Prostate gland (tissue), 2 donors: Measurements from ENCODE around the gene DDX23. TPM values are rescaled to one million over a fixed set of nuclear protein-coding genes. Genes with fewer than 3 reads are reported as not detected.
A peak's percentile ranks its signal among the peaks of the same experiment; 100 is the strongest.

Experiments used
- DNase-seq: peaks from one replicate; pipeline ENCODE4 v3.0.0-alpha.2; 2019; ENCODE audit warnings: low spot score
- H3K27ac ChIP-seq, 2 donors: fragments of 200-600 bp; sonication (generic); 2 replicates each; pipeline ENCODE4 v1.5.1; 2017 to 2019
- H3K27me3 ChIP-seq: fragments of 200-600 bp; sonication (generic); replicated peaks from 2 replicates; pipeline ENCODE4 v1.5.1; 2019; ENCODE audit not compliant: insufficient read depth
- H3K36me3 ChIP-seq, 2 donors: fragments of 200-600 bp; sonication (generic); 1 replicate in 1 of 2; 2 replicates in 1 of 2; pipeline versions ENCODE4 v1.5.1 to v1.8.1; 2017 to 2019
- H3K4me1 ChIP-seq: fragments of 200-600 bp; sonication (generic); replicated peaks from 2 replicates; pipeline ENCODE4 v1.5.1; 2019
- H3K4me3 ChIP-seq, 2 donors: fragments of 200-600 bp; sonication (generic); 2 replicates each; pipeline ENCODE4 v1.5.1; 2017 to 2019
- H3K9me3 ChIP-seq: fragments of 200-600 bp; sonication (generic); 2 replicates; pipeline ENCODE4 v1.5.1; 2017
- CTCF ChIP-seq, 4 experiments: fragments of 200-600 bp in 2 of 4; fragments of 450-650 bp in 2 of 4; sonication (generic) in 2 of 4; IDR thresholded peaks; 1 replicate in 3 of 4; 2 replicates in 1 of 4; pipeline ENCODE4 v1.5.1; 2016 to 2019; ENCODE audit warnings: antibody characterized with exemption in 4 of 4, mild to moderate bottlenecking in 2 of 4, moderate library complexity in 2 of 4
- POLR2A ChIP-seq: fragments of 450-650 bp; IDR thresholded peaks from one replicate; pipeline ENCODE4 v1.6.1; 2016; ENCODE audit warnings: antibody characterized with exemption, mild to moderate bottlenecking
- POLR2AphosphoS5 ChIP-seq: sonication (generic); formaldehyde crosslinking; IDR thresholded peaks from one replicate; pipeline ENCODE4 v1.6.1; 2017; ENCODE audit warnings: antibody characterized with exemption
- WGBS: methylation state at CpG from one replicate; pipeline ENCODE4 v1.1.5; 2018; 5-methylcytosine and 5-hydroxymethylcytosine counted together
- intact Hi-C: fragments of 100-400 bp; cut with DNase I; formaldehyde crosslinking; loops from one replicate; pipeline ENCODE4 v1.14.2; 2022
- small RNA-seq, 2 donors: library from RNA; depleted of rRNA; stranded (forward); fragments of <200 nt; gene quantifications; one replicate each; pipeline ENCODE3, GENCODE V24; 2016
- total RNA-seq, 2 donors: library from RNA; depleted of rRNA; stranded (reverse); fragments of >200 nt; gene quantifications; one replicate each; pipeline ENCODE4 v1.1.0, GENCODE V29; 2016

DDX23 gene
- total RNA-seq, 2 donors from 2014 or later, result 71.0 to 87.2 TPM

GRCh38 chr12:48781750-48782456, 70.1 kb downstream of the DDX23 start:
- 78% methylated on average over 9 of the region's 9 CpGs for WGBS
- peak overlapping the region in 1 of 2 donors; percentile 17 for H3K27ac ChIP-seq
- TF ChIP-seq CTCF (IDR thresholded peaks at IDR 0.05), result no peak
- TF ChIP-seq POLR2AphosphoS5, result no peak
- TF ChIP-seq POLR2A, result no peak

DNA sequence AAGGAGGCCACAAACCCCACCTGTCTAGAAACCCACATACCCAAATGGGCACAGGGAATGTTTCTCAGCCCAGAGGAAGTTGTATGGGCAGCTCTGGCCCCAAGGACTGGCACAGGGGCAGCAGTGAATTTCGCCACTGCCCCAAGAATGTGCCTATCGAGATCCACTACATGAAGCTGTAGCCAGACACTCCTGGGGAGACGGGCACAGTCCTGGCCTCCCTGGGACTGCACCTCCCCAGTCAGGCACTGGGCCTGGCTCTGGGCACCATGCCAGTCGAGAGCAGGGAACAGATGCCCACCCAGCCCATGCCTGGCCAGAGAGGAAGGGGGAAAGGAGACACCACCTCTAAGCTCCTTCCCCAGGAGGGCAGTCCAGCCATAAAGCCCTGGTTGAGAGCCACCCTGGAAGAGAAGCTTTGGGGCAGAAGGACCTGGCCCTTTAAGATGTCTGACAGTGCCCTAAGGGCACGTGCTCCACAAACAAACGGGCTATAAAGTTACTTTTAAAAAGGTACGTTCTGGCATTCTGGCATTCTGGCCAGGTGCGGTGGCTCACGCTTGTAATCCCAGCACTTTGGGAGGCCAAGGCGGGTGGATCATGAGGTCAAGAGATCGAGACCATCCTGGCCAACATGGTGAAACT, 71.5 kb downstream of the DDX23 start:
- H3K9me3 ChIP-seq, result no peaks in the 10 kb centered on the region
- intact Hi-C loops, result no loop called here
- DNase-seq, result no peak
- H3K4me1 ChIP-seq, result peaks cover 17% of the 10 kb centered on the region
- no peak overlapping the region for H3K4me3 ChIP-seq
- no peaks in the 10 kb centered on the region for H3K36me3 ChIP-seq
- H3K27ac ChIP-seq, result peak overlapping the region; percentile 17 to 28
- H3K27me3 ChIP-seq, result no peaks in the 10 kb centered on the region
- 45% methylated on average over 9 of the region's 11 CpGs for WGBS
- no peak for TF ChIP-seq POLR2A
- no peak for TF ChIP-seq POLR2AphosphoS5
- no peak for TF ChIP-seq CTCF (IDR thresholded peaks at IDR 0.05)

More at GRCh38 chr12:48781750-48782456, 70.1 kb downstream of the DDX23 start:
- no peaks in the 10 kb centered on the region for H3K27me3 ChIP-seq
- H3K36me3 ChIP-seq, result no peaks in the 10 kb centered on the region
- H3K4me3 ChIP-seq, result no peak overlapping the region
- peaks cover 21% of the 10 kb centered on the region for H3K4me1 ChIP-seq
- intact Hi-C loops, result no loop called here
- no peak for DNase-seq
- H3K9me3 ChIP-seq, result no peaks in the 10 kb centered on the region

DNA sequence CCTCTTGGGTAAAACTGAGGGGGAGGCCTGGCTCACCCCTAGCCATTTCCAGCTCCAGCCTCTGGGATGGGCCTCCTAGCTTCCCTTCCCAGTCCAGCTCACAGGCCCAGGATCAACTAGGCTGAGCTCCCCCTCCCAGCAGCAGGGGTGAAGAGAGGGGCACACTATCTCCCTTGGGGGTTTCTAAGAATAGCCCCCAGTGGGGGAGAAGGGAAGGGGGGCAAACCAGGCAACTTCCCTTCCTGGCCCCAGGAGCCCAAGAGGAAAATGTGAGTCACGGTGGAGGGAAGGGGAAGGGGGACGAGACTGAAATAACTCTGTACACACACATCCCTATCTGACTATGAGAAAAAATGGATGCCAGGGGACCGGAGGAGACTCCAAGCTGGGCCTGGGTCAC, 72.1 kb downstream of the DDX23 start:
- Histone ChIP-seq H3K27me3 (no peaks in the 10 kb centered on the region), H3K36me3 (no peaks in the 10 kb centered on the region), H3K9me3 (no peaks in the 10 kb centered on the region), H3K4me3 (no peak overlapping the region), H3K4me1 (peaks cover 17% of the 10 kb centered on the region), H3K27ac (no peak overlapping the region)
- TF ChIP-seq CTCF (IDR thresholded peaks at IDR 0.05) (no peak), POLR2AphosphoS5 (no peak), POLR2A (no peak)
- 50% methylated on average over 3 of the region's 3 CpGs for WGBS
- DNase-seq, result no peak
- intact Hi-C loops, result no loop called here

Small RNA genes within 50 kb of the gene (small RNA-seq; reads per million reads assigned to genes)
- 0 reads per million in 2 donors for gene RF00019
- gene RNU6-600P, result 0 reads per million in 2 donors

Other genes starting within 250 kb of the DDX23 start
- gene KANSL2, start 169.9 kb downstream of the DDX23 start, total RNA-seq, result 10 to 100 TPM; 53.1 to 53.2 TPM
- 10 to 100 TPM; 33.0 to 33.8 TPM for gene CCNT1, start 135.5 kb downstream of the DDX23 start, total RNA-seq
- gene ADCY6, start 63.1 kb downstream of the DDX23 start, total RNA-seq, result 10 to 100 TPM; 35.3 to 73.5 TPM
- 10 to 100 TPM in 1 of 2 donors, 1 to 10 TPM in 1; 4.6 to 21.8 TPM for gene CACNB3, start 33.7 kb downstream of the DDX23 start, total RNA-seq
- gene RND1, start 13.7 kb upstream of the DDX23 start, total RNA-seq, result 1 to 10 TPM in 1 of 2 donors, under 1 TPM in 1; 0.41 to 1.6 TPM
- gene FKBP11, start 73.3 kb upstream of the DDX23 start, total RNA-seq, result 10 to 100 TPM; 12.1 to 33.1 TPM
- 10 to 100 TPM; 87.6 to 92.4 TPM for gene ARF3, start 105.3 kb upstream of the DDX23 start, total RNA-seq
- 1 to 10 TPM in 1 of 2 donors, not detected in 1; 1.1 TPM for gene WNT10B, start 119.6 kb upstream of the DDX23 start, total RNA-seq
- gene WNT1, start 126.2 kb upstream of the DDX23 start, total RNA-seq, result not detected
- gene DDN, start 147.2 kb upstream of the DDX23 start, total RNA-seq, result 1 to 10 TPM in 1 of 2 donors, not detected in 1; 1.0 TPM
- gene PRKAG1, start 166.6 kb upstream of the DDX23 start, total RNA-seq, result 10 to 100 TPM; 53.9 to 55.4 TPM
- 10 to 100 TPM; 82.7 to 99.7 TPM for gene KMT2D, start 208.6 kb upstream of the DDX23 start, total RNA-seq
- 1 to 10 TPM; 1.1 to 2.3 TPM for gene RHEBL1, start 217.8 kb upstream of the DDX23 start, total RNA-seq
- gene DHH, start 242.6 kb upstream of the DDX23 start, total RNA-seq, result 100 to 1,000 TPM in 1 of 2 donors, under 1 TPM in 1; 0.18 to 114 TPM